ENCODE data around the gene DOK7.

DOK7 gene

GRCh38 chr4:3420606-3420955 is 42.5 kb upstream of the DOK7 start:
- no peaks in the 10 kb centered on the region; the same call in 1 of the 2 replicates for H3K4me1 ChIP-seq (ENCODE audit: control insufficient read depth, insufficient read depth, low read length)
- H3K9me3 ChIP-seq (ENCODE audit: control insufficient read depth, insufficient read depth, low read depth, low read length), result no peaks in the 10 kb centered on the region
- no peaks in the 10 kb centered on the region for H3K27me3 ChIP-seq (ENCODE audit: control insufficient read depth, insufficient read depth, low read length)
- H3K27ac ChIP-seq (ENCODE audit: low read depth, low read length), result no peak overlapping the region
- H3K4me3 ChIP-seq (ENCODE audit: low read depth, low read length), result no peak overlapping the region
- no peak overlapping the region for H3K9ac ChIP-seq (ENCODE audit: low read length)
- H3K36me3 ChIP-seq (ENCODE audit: control insufficient read depth, insufficient read depth, low read length), result peaks cover 5% of the 10 kb centered on the region; the same call in 1 of the 2 replicates

GRCh38 chr4:3420956-3421355 is 42.1 kb upstream of the DOK7 start:
- Histone ChIP-seq H3K27me3 (ENCODE audit: control insufficient read depth, insufficient read depth, low read length) (no peaks in the 10 kb centered on the region), H3K36me3 (ENCODE audit: control insufficient read depth, insufficient read depth, low read length) (peaks cover 5% of the 10 kb centered on the region; the same call in 1 of the 2 replicates), H3K9ac (ENCODE audit: low read length) (no peak overlapping the region), H3K27ac (ENCODE audit: low read depth, low read length) (no peak overlapping the region), H3K9me3 (ENCODE audit: control insufficient read depth, insufficient read depth, low read depth, low read length) (no peaks in the 10 kb centered on the region), H3K4me3 (ENCODE audit: low read depth, low read length) (no peak overlapping the region), H3K4me1 (ENCODE audit: control insufficient read depth, insufficient read depth, low read length) (no peaks in the 10 kb centered on the region; the same call in 1 of the 2 replicates)

DNA sequence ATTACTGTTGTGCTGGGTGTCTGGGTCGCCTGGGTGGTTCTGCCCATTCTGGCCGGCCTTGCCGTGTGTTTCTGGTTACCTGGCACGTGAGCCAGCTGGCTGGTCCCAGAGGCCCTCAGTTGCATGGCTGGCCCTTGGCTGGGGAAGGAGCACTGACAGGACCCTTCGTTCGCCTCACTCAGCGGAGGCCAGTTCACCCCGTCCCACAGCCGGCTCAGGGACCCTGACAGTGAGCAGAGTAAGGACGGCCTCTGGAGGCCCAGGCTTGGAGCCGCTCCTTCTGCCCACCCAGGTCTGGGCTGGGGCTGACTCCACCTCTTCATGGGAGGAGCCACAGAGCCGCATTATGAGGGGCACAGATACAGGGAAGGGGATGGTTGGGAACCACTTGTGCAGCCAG is 41.6 kb upstream of the DOK7 start:
- H3K27ac ChIP-seq (ENCODE audit: low read depth, low read length), result no peak overlapping the region

DNA sequence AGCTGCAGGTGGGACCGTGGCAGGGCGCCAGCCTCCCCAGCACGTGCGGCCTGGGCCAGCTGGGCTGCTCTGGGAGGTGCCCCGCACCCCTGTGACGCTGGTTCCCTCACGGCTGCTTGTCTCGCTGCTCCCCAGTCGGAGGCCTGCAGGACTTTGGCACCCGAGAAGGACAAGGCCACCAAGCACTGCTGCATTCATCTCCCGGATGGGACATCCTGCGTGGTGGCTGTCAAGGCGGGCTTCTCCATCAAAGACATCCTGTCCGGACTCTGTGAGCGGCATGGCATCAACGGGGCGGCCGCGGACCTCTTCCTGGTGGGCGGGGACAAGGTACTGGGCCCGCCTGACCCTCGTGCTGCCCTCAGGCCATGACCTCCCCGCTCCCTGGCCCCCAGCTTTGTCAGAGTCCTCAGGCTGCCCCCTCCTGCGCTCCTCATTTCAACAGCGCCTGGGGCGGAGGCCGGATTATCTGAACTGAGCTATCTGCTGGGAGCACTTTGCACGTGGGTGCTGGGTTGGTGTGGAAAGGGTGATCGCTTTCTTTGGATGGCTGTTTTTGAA is 40.8 kb upstream of the DOK7 start:
- no peaks in the 10 kb centered on the region; the same call in 1 of the 2 replicates for H3K36me3 ChIP-seq (ENCODE audit: control insufficient read depth, insufficient read depth, low read length)
- no peak overlapping the region for H3K4me3 ChIP-seq (ENCODE audit: low read depth, low read length)
- no peaks in the 10 kb centered on the region for H3K27me3 ChIP-seq (ENCODE audit: control insufficient read depth, insufficient read depth, low read length)
- no peaks in the 10 kb centered on the region for H3K9me3 ChIP-seq (ENCODE audit: control insufficient read depth, insufficient read depth, low read depth, low read length)
- H3K4me1 ChIP-seq (ENCODE audit: control insufficient read depth, insufficient read depth, low read length), result no peaks in the 10 kb centered on the region; the same call in 1 of the 2 replicates
- no peak overlapping the region for H3K27ac ChIP-seq (ENCODE audit: low read depth, low read length)
- H3K9ac ChIP-seq (ENCODE audit: low read length), result no peak overlapping the region

More for the DNA sequence above, 41.6 kb upstream of the DOK7 start:
- no peak overlapping the region for H3K9ac ChIP-seq (ENCODE audit: low read length)
- H3K36me3 ChIP-seq (ENCODE audit: control insufficient read depth, insufficient read depth, low read length), result peaks cover 5% of the 10 kb centered on the region; the same call in 1 of the 2 replicates
- H3K9me3 ChIP-seq (ENCODE audit: control insufficient read depth, insufficient read depth, low read depth, low read length), result no peaks in the 10 kb centered on the region
- H3K4me3 ChIP-seq (ENCODE audit: low read depth, low read length), result no peak overlapping the region
- no peaks in the 10 kb centered on the region for H3K27me3 ChIP-seq (ENCODE audit: control insufficient read depth, insufficient read depth, low read length)
- H3K4me1 ChIP-seq (ENCODE audit: control insufficient read depth, insufficient read depth, low read length), result no peaks in the 10 kb centered on the region; the same call in 1 of the 2 replicates

DNA sequence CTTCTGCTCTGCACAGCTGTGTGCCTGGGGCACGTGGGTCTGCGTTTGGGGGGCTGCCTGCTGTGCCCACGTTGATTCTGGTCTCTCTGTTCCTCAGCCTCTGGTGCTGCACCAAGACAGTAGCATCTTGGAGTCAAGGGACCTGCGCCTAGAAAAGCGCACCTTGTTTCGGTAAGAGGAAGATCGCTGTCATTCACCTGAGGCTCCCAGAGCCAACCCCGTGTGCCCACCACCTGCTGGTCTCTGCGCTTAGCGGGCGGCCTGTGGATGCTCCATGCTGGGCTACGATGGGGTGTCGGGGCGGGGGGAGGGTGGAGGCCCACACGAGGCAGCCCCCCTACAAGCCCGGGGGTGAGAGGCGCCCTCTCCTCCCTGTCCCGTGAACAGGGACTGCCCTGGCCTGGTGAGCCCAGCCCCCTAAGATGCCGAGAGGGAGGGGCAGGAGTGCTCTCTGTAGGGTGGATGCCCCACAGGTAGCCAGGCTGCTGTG is 40.3 kb upstream of the DOK7 start:
- Histone ChIP-seq H3K9me3 (ENCODE audit: control insufficient read depth, insufficient read depth, low read depth, low read length) (no peaks in the 10 kb centered on the region), H3K27ac (ENCODE audit: low read depth, low read length) (no peak overlapping the region), H3K4me1 (ENCODE audit: control insufficient read depth, insufficient read depth, low read length) (no peaks in the 10 kb centered on the region; the same call in 1 of the 2 replicates), H3K9ac (ENCODE audit: low read length) (no peak overlapping the region), H3K4me3 (ENCODE audit: low read depth, low read length) (no peak overlapping the region), H3K36me3 (ENCODE audit: control insufficient read depth, insufficient read depth, low read length) (no peaks in the 10 kb centered on the region), H3K27me3 (ENCODE audit: control insufficient read depth, insufficient read depth, low read length) (no peaks in the 10 kb centered on the region)

GRCh38 chr4:3423406-3423805 is 39.7 kb upstream of the DOK7 start:
- H3K9ac ChIP-seq (ENCODE audit: low read length), result no peak overlapping the region
- no peak overlapping the region for H3K4me3 ChIP-seq (ENCODE audit: low read depth, low read length)
- H3K27ac ChIP-seq (ENCODE audit: low read depth, low read length), result no peak overlapping the region
- no peaks in the 10 kb centered on the region for H3K36me3 ChIP-seq (ENCODE audit: control insufficient read depth, insufficient read depth, low read length)
- H3K9me3 ChIP-seq (ENCODE audit: control insufficient read depth, insufficient read depth, low read depth, low read length), result no peaks in the 10 kb centered on the region
- H3K4me1 ChIP-seq (ENCODE audit: control insufficient read depth, insufficient read depth, low read length), result no peaks in the 10 kb centered on the region; the same call in 1 of the 2 replicates
- H3K27me3 ChIP-seq (ENCODE audit: control insufficient read depth, insufficient read depth, low read length), result no peaks in the 10 kb centered on the region

DNA sequence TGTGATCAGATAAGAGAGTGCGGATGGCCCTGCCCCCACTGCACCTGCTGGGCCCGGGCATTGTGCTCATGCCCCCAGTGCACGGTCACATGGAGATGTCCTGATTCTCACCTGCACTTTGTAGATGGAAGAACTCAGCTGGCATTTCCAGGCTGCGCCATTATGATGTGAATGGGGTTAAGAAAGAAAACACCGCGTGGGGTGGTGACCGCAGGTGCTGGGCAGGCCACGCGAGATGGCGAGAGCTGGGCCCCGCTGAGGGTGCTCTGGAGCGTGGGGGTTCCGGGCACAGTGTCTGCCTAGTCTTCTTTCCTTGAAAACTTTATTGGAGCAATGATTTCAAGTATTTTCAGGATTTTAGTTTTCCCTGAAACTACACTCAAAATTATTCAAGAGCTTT is 39.2 kb upstream of the DOK7 start:
- Histone ChIP-seq H3K36me3 (ENCODE audit: control insufficient read depth, insufficient read depth, low read length) (no peaks in the 10 kb centered on the region), H3K4me3 (ENCODE audit: low read depth, low read length) (no peak overlapping the region), H3K27ac (ENCODE audit: low read depth, low read length) (no peak overlapping the region), H3K9me3 (ENCODE audit: control insufficient read depth, insufficient read depth, low read depth, low read length) (no peaks in the 10 kb centered on the region), H3K27me3 (ENCODE audit: control insufficient read depth, insufficient read depth, low read length) (no peaks in the 10 kb centered on the region), H3K4me1 (ENCODE audit: control insufficient read depth, insufficient read depth, low read length) (no peaks in the 10 kb centered on the region; the same call in 1 of the 2 replicates), H3K9ac (ENCODE audit: low read length) (no peak overlapping the region)

DNA sequence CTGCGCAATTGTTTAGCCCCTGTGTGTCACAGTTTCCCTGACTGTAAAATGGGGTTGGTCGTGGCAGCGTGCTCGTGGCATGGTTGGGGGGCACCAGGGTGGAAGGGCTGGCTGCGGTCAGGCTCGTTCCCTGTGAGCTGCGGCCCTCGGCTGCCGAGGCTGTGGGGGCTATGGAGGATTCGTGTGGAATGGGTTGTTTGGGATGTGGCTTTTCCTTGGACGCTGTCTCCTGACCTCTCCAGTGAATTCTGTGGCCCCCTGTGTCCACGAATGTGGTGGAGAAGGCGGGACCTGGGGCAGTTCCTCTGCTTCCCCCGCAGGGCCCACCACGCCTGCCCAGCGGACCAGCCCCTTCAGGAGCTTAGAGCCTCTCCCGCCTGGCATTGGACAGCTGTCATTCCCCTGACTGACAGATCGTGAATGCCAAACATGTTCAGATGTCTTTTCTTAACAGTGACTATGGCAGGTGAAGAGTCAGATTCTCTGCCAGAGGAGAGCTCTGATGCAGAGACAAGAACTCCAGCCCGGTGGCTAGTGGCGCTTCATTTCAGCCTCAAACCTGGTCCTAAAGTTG is 38.5 kb upstream of the DOK7 start:
- H3K9me3 ChIP-seq (ENCODE audit: control insufficient read depth, insufficient read depth, low read depth, low read length), result no peaks in the 10 kb centered on the region
- no peaks in the 10 kb centered on the region for H3K36me3 ChIP-seq (ENCODE audit: control insufficient read depth, insufficient read depth, low read length)

GRCh38 chr4:3426465-3427133 is 36.5 kb upstream of the DOK7 start:
- Histone ChIP-seq H3K36me3 (ENCODE audit: control insufficient read depth, insufficient read depth, low read length) (no peaks in the 10 kb centered on the region; the same call in 1 of the 2 replicates), H3K27me3 (ENCODE audit: control insufficient read depth, insufficient read depth, low read length) (no peaks in the 10 kb centered on the region), H3K4me1 (ENCODE audit: control insufficient read depth, insufficient read depth, low read length) (no peaks in the 10 kb centered on the region), H3K4me3 (ENCODE audit: low read depth, low read length) (no peak overlapping the region), H3K27ac (ENCODE audit: low read depth, low read length) (no peak overlapping the region), H3K9me3 (ENCODE audit: control insufficient read depth, insufficient read depth, low read depth, low read length) (no peaks in the 10 kb centered on the region), H3K9ac (ENCODE audit: low read length) (no peak overlapping the region)

More for the DNA sequence above, 38.5 kb upstream of the DOK7 start:
- H3K9ac ChIP-seq (ENCODE audit: low read length), result no peak overlapping the region
- no peaks in the 10 kb centered on the region; the same call in 1 of the 2 replicates for H3K4me1 ChIP-seq (ENCODE audit: control insufficient read depth, insufficient read depth, low read length)
- H3K4me3 ChIP-seq (ENCODE audit: low read depth, low read length), result no peak overlapping the region
- H3K27ac ChIP-seq (ENCODE audit: low read depth, low read length), result no peak overlapping the region
- no peaks in the 10 kb centered on the region for H3K27me3 ChIP-seq (ENCODE audit: control insufficient read depth, insufficient read depth, low read length)

GRCh38 chr4:3427134-3427476 is 36.0 kb upstream of the DOK7 start:
- H3K27ac ChIP-seq (ENCODE audit: low read depth, low read length), result no peak overlapping the region
- no peaks in the 10 kb centered on the region for H3K4me1 ChIP-seq (ENCODE audit: control insufficient read depth, insufficient read depth, low read length)
- H3K4me3 ChIP-seq (ENCODE audit: low read depth, low read length), result no peak overlapping the region
- H3K9ac ChIP-seq (ENCODE audit: low read length), result no peak overlapping the region
- no peaks in the 10 kb centered on the region; the same call in 1 of the 2 replicates for H3K36me3 ChIP-seq (ENCODE audit: control insufficient read depth, insufficient read depth, low read length)
- H3K27me3 ChIP-seq (ENCODE audit: control insufficient read depth, insufficient read depth, low read length), result no peaks in the 10 kb centered on the region
- H3K9me3 ChIP-seq (ENCODE audit: control insufficient read depth, insufficient read depth, low read depth, low read length), result no peaks in the 10 kb centered on the region
